Kidney glomerular epithelial cell (primary cell): Measurements from ENCODE around the gene CYP26B1.
A peak's percentile ranks its signal among the peaks of the same experiment; 100 is the strongest.

ENCODE experiments used
- DNase-seq: peaks from one replicate; lab custom pipeline; 2025; lab: John Stamatoyannopoulos, UW

Gene CYP26B1

GRCh38 chr2:72129681-72130340, 17.9 kb downstream of the CYP26B1 start:
- no peak for DNase-seq

GRCh38 chr2:72128843-72129227, 18.8 kb downstream of the CYP26B1 start:
- DNase-seq = no peak

GRCh38 chr2:72128059-72128842, 19.4 kb downstream of the CYP26B1 start:
- no peak for DNase-seq

GRCh38 chr2:72127401-72128058, 20.1 kb downstream of the CYP26B1 start:
- DNase-seq = no peak

GRCh38 chr2:72126186-72127100, 21.2 kb downstream of the CYP26B1 start:
- no peak for DNase-seq

GRCh38 chr2:72124376-72124775, 23.3 kb downstream of the CYP26B1 start:
- DNase-seq = no peak

- DNase-seq = no peak
Measured at GRCh38 chr2:72121153-72121552, 26.5 kb downstream of the CYP26B1 start.

- DNase-seq = no peak
Measured at GRCh38 chr2:72118951-72119350, 28.7 kb downstream of the CYP26B1 start.

- DNase-seq = no peak
Measured at GRCh38 chr2:72118386-72118785, 29.3 kb downstream of the CYP26B1 start.

GRCh38 chr2:72117718-72118117, 29.9 kb downstream of the CYP26B1 start:
- DNase-seq = no peak

GRCh38 chr2:72117029-72117428, 30.6 kb downstream of the CYP26B1 start:
- no peak for DNase-seq

- no peak for DNase-seq
Measured at GRCh38 chr2:72116081-72116533, 31.6 kb downstream of the CYP26B1 start.

- DNase-seq = peak; percentile 22
Measured at GRCh38 chr2:72115110-72116080, 32.3 kb downstream of the CYP26B1 start.

GRCh38 chr2:72114693-72115051, 33.0 kb downstream of the CYP26B1 start:
- no peak for DNase-seq

- DNase-seq = no peak
Measured at GRCh38 chr2:72113847-72114692, 33.6 kb downstream of the CYP26B1 start.

GRCh38 chr2:72112981-72113846, 34.4 kb downstream of the CYP26B1 start:
- DNase-seq = no peak

- no peak for DNase-seq
Measured at GRCh38 chr2:72112401-72112800, 35.3 kb downstream of the CYP26B1 start.

- no peak for DNase-seq
Measured at GRCh38 chr2:72111061-72111460, 36.6 kb downstream of the CYP26B1 start.

- DNase-seq = no peak
Measured at GRCh38 chr2:72109904-72110303, 37.8 kb downstream of the CYP26B1 start.
